MG63 (cell line): Measurements from ENCODE around the gene GABRQ. TPM values are rescaled to one million over a fixed set of nuclear protein-coding genes. Genes with fewer than 3 reads are reported as not detected.

ENCODE experiments used
- DNase-seq: peaks from one replicate; pipeline ENCODE4 v3.0.0-alpha.2; 2020
- H3K27me3 ChIP-seq: fragments of 250-450 bp; sonication (Bioruptor Pico); 2 replicates; pipeline ENCODE4 v1.5.1; 2020; ENCODE audit warnings: mild to moderate bottlenecking, moderate library complexity
- H3K36me3 ChIP-seq: fragments of 250-450 bp; sonication (Bioruptor Pico); 2 replicates; pipeline ENCODE4 v1.5.1; 2020; ENCODE audit warnings: mild to moderate bottlenecking, moderate library complexity
- H3K4me3 ChIP-seq: fragments of 250-450 bp; sonication (Bioruptor Pico); 2 replicates; pipeline ENCODE4 v1.5.1; 2020; ENCODE audit warnings: mild to moderate bottlenecking, moderate library complexity
- H3K9me3 ChIP-seq: fragments of 250-450 bp; sonication (Bioruptor Pico); 2 replicates; pipeline ENCODE4 v1.5.1; 2020; ENCODE audit warnings: mild to moderate bottlenecking, moderate library complexity
- total RNA-seq: library from RNA; depleted of rRNA; stranded (reverse); fragments of >200 nt; shearing (Covaris generic); gene quantifications from 2 replicates; pipeline ENCODE4 v1.2.3, GENCODE V29; 2014; ENCODE audit warnings: low replicate concordance; rRNA removed

The GABRQ gene
- 1.2 and 2.5 TPM in 2 replicates for total RNA-seq

- DNase-seq: peak; percentile 74
- Histone ChIP-seq H3K4me3 (peak within 1 kb of the TSS; percentile 49), H3K9me3 (no peaks in the 10 kb centered on the region), H3K36me3 (no peaks in the 10 kb centered on the region), H3K27me3 (no peaks in the 10 kb centered on the region)
Observed at GRCh38 chrX:152637649-152638442, at the start of gene GABRQ. TSS of gene GABRQ (plus strand) at chrX:152637895. CDS start at chrX:152638203, 308 bp downstream.

- Histone ChIP-seq H3K9me3 (no peaks in the 10 kb centered on the region), H3K27me3 (no peaks in the 10 kb centered on the region), H3K36me3 (no peaks in the 10 kb centered on the region), H3K4me3 (no peak overlapping the region)
- no peak for DNase-seq
Observed at GRCh38 chrX:152588206-152588605, 49.5 kb upstream of the GABRQ start.

GRCh38 chrX:152600853-152601633 is 36.7 kb upstream of the GABRQ start:
- no peak overlapping the region for H3K4me3 ChIP-seq
- no peaks in the 10 kb centered on the region for H3K36me3 ChIP-seq
- peak; percentile 2 for DNase-seq
- no peaks in the 10 kb centered on the region for H3K27me3 ChIP-seq
- no peaks in the 10 kb centered on the region for H3K9me3 ChIP-seq

GRCh38 chrX:152601848-152602616 is 35.7 kb upstream of the GABRQ start:
- H3K36me3 ChIP-seq: no peaks in the 10 kb centered on the region
- H3K9me3 ChIP-seq: no peaks in the 10 kb centered on the region
- H3K27me3 ChIP-seq: no peaks in the 10 kb centered on the region
- no peak overlapping the region for H3K4me3 ChIP-seq
- DNase-seq: peak; percentile 31

- no peak for DNase-seq
- H3K9me3 ChIP-seq: no peaks in the 10 kb centered on the region
Observed at GRCh38 chrX:152614791-152615190, 22.9 kb upstream of the GABRQ start.

GRCh38 chrX:152619897-152620296 is 17.8 kb upstream of the GABRQ start:
- DNase-seq: no peak
- Histone ChIP-seq H3K27me3 (no peaks in the 10 kb centered on the region), H3K4me3 (no peak overlapping the region), H3K36me3 (no peaks in the 10 kb centered on the region), H3K9me3 (no peaks in the 10 kb centered on the region)

More at GRCh38 chrX:152614791-152615190, 22.9 kb upstream of the GABRQ start:
- H3K27me3 ChIP-seq: no peaks in the 10 kb centered on the region
- H3K36me3 ChIP-seq: no peaks in the 10 kb centered on the region
- no peak overlapping the region for H3K4me3 ChIP-seq

GRCh38 chrX:152632445-152633097 is 5.1 kb upstream of the GABRQ start:
- no peaks in the 10 kb centered on the region for H3K27me3 ChIP-seq
- DNase-seq: peak; percentile 20
- no peak overlapping the region for H3K4me3 ChIP-seq
- no peaks in the 10 kb centered on the region for H3K36me3 ChIP-seq
- no peaks in the 10 kb centered on the region for H3K9me3 ChIP-seq

GRCh38 chrX:152635941-152636340 is 1.8 kb upstream of the GABRQ start:
- Histone ChIP-seq H3K9me3 (no peaks in the 10 kb centered on the region), H3K36me3 (no peaks in the 10 kb centered on the region), H3K27me3 (no peaks in the 10 kb centered on the region), H3K4me3 (no peak overlapping the region)
- DNase-seq: peak; percentile 20

GRCh38 chrX:152638443-152638904 is 779 bp downstream of the GABRQ start:
- no peaks in the 10 kb centered on the region for H3K27me3 ChIP-seq
- H3K4me3 ChIP-seq: peak overlapping the region; percentile 49
- DNase-seq: no peak
- H3K36me3 ChIP-seq: no peaks in the 10 kb centered on the region
- H3K9me3 ChIP-seq: no peaks in the 10 kb centered on the region

GRCh38 chrX:152639426-152639825 is 1.7 kb downstream of the GABRQ start:
- no peak overlapping the region for H3K4me3 ChIP-seq
- no peaks in the 10 kb centered on the region for H3K27me3 ChIP-seq
- no peaks in the 10 kb centered on the region for H3K36me3 ChIP-seq
- H3K9me3 ChIP-seq: no peaks in the 10 kb centered on the region
- no peak for DNase-seq

GRCh38 chrX:152640034-152640818 is 2.5 kb downstream of the GABRQ start:
- no peaks in the 10 kb centered on the region for H3K27me3 ChIP-seq
- H3K9me3 ChIP-seq: no peaks in the 10 kb centered on the region
- DNase-seq: no peak
- H3K36me3 ChIP-seq: no peaks in the 10 kb centered on the region
- H3K4me3 ChIP-seq: no peak overlapping the region

GRCh38 chrX:152641256-152641875 is 3.7 kb downstream of the GABRQ start:
- DNase-seq: no peak
- no peak overlapping the region for H3K4me3 ChIP-seq
- no peaks in the 10 kb centered on the region for H3K36me3 ChIP-seq
- H3K27me3 ChIP-seq: no peaks in the 10 kb centered on the region
- no peaks in the 10 kb centered on the region for H3K9me3 ChIP-seq

- no peaks in the 10 kb centered on the region for H3K36me3 ChIP-seq
- no peaks in the 10 kb centered on the region for H3K9me3 ChIP-seq
- DNase-seq: no peak
- no peak overlapping the region for H3K4me3 ChIP-seq
- H3K27me3 ChIP-seq: no peaks in the 10 kb centered on the region
Observed at GRCh38 chrX:152641996-152642395, 4.3 kb downstream of the GABRQ start.

GRCh38 chrX:152642931-152643564 is 5.4 kb downstream of the GABRQ start:
- Histone ChIP-seq H3K4me3 (no peak overlapping the region), H3K9me3 (no peaks in the 10 kb centered on the region), H3K27me3 (no peaks in the 10 kb centered on the region), H3K36me3 (no peaks in the 10 kb centered on the region)
- DNase-seq: no peak

- Histone ChIP-seq H3K9me3 (no peaks in the 10 kb centered on the region), H3K36me3 (no peaks in the 10 kb centered on the region), H3K27me3 (no peaks in the 10 kb centered on the region), H3K4me3 (no peak overlapping the region)
- no peak for DNase-seq
Observed at GRCh38 chrX:152646961-152647360, 9.3 kb downstream of the GABRQ start.
